Stimulated activated CD8-positive, alpha-beta memory T cell treated with anti-CD3 and anti-CD28 coated beads, Interleukin-12 subunit alpha, Interleukin-12 subunit beta, amount 100 ng/mL, for 24 hours (primary cell): Measurements from ENCODE around the gene FAM210A.

ENCODE experiments used
- DNase-seq: peaks from one replicate; pipeline ENCODE4 v3.0.0-alpha.2; 2020; ENCODE audit errors: extremely low read depth

The FAM210A gene

GRCh38 chr18:13621886-13622619 lies 104.3 kb downstream of the FAM210A start:
- no peak for DNase-seq

- DNase-seq: no peak
Observed at GRCh38 chr18:13621446-13621849, 104.9 kb downstream of the FAM210A start.

GRCh38 chr18:13620818-13621445 lies 105.4 kb downstream of the FAM210A start:
- DNase-seq: no peak

- DNase-seq: no peak
Observed at GRCh38 chr18:13620206-13620672, 106.1 kb downstream of the FAM210A start.

GRCh38 chr18:13619505-13620205 lies 106.7 kb downstream of the FAM210A start:
- no peak for DNase-seq

GRCh38 chr18:13618760-13619438 lies 107.5 kb downstream of the FAM210A start:
- no peak for DNase-seq

GRCh38 chr18:13617826-13618515 lies 108.4 kb downstream of the FAM210A start:
- no peak for DNase-seq

GRCh38 chr18:13616525-13617035 lies 109.8 kb downstream of the FAM210A start:
- DNase-seq: no peak

GRCh38 chr18:13616041-13616440 lies 110.3 kb downstream of the FAM210A start:
- no peak for DNase-seq

GRCh38 chr18:13615432-13615861 lies 110.9 kb downstream of the FAM210A start:
- DNase-seq: no peak

GRCh38 chr18:13614641-13615288 lies 111.6 kb downstream of the FAM210A start:
- no peak for DNase-seq

GRCh38 chr18:13613591-13614501 lies 112.5 kb downstream of the FAM210A start:
- DNase-seq: no peak
